Lung (tissue), 12 donors: ENCODE data around the gene PASK. TPM values are rescaled to one million over a fixed set of nuclear protein-coding genes. Genes with fewer than 3 reads are reported as not detected.
A peak's percentile ranks its signal among the peaks of the same experiment; 100 is the strongest.

Experiments
- ATAC-seq: fragments of 200-7000 bp; cut with Tn5 transposase; one replicate; pipeline ENCODE4 v1.9.1; 2020; ENCODE audit warnings: moderate number of reproducible peaks; ENCODE audit not compliant: insufficient read depth, low FRiP score
- DNase-seq, 3 donors: peaks; one replicate each; pipeline ENCODE4 v3.0.0-alpha.2; 2013 to 2017
- H3K27ac ChIP-seq, 2 donors: one replicate each; pipeline ENCODE4 v1.5.1; 2013; ENCODE audit warnings: mild to moderate bottlenecking in 2 of 2, moderate library complexity in 2 of 2, control low read depth in 1 of 2, inconsistent platforms in 1 of 2, low read depth in 1 of 2, low read length in 1 of 2
- H3K27me3 ChIP-seq, 3 donors: one replicate each; pipeline ENCODE4 v1.5.1; 2013; ENCODE audit warnings: low read length in 2 of 3; ENCODE audit not compliant: control insufficient read depth in 3 of 3, insufficient read depth in 3 of 3
- H3K36me3 ChIP-seq, 4 donors: one replicate each; pipeline ENCODE4 v1.5.1; 2013; ENCODE audit warnings: low read length in 4 of 4, mild to moderate bottlenecking in 1 of 4, moderate library complexity in 1 of 4; ENCODE audit not compliant: control insufficient read depth in 4 of 4, insufficient read depth in 4 of 4
- H3K4me1 ChIP-seq, 5 donors: one replicate each; pipeline ENCODE4 v1.5.1; 2013; ENCODE audit warnings: low read length in 5 of 5, mild to moderate bottlenecking in 2 of 5, moderate library complexity in 1 of 5; ENCODE audit not compliant: control insufficient read depth in 5 of 5, insufficient read depth in 5 of 5
- H3K4me3 ChIP-seq: one replicate; pipeline ENCODE4 v1.5.1; 2013; ENCODE audit warnings: mild to moderate bottlenecking, control low read depth, moderate library complexity
- H3K9ac ChIP-seq, 2 donors: one replicate each; pipeline ENCODE4 v1.5.1; 2013; ENCODE audit warnings: low read length in 2 of 2, control low read depth in 1 of 2; ENCODE audit not compliant: insufficient read depth in 1 of 2
- H3K9me3 ChIP-seq, 4 donors: one replicate each; pipeline ENCODE4 v1.5.1; 2013; ENCODE audit warnings: low read length in 3 of 4, mild to moderate bottlenecking in 1 of 4, moderate library complexity in 1 of 4; ENCODE audit not compliant: control insufficient read depth in 4 of 4, insufficient read depth in 3 of 4
- WGBS, 2 donors: extraction: QIAGEN DNeasy Blood & Tissue Kit; methylation state at CpG; one replicate each; pipeline ENCODE4 v1.1.7; 2013; 5-methylcytosine and 5-hydroxymethylcytosine counted together
- polyA plus RNA-seq, 2 donors: library from polyadenylated mRNA; stranded (reverse); fragments of 200-250 nt; gene quantifications; one replicate each; pipeline ENCODE4 v1.2.1, GENCODE V29; 2013
- total RNA-seq, 2 donors: library from RNA; depleted of rRNA in 1 of 2; stranded (reverse); fragments of >200 nt in 1 of 2; gene quantifications; one replicate each; pipeline ENCODE4 v1.2.1, GENCODE V29; 2014 to 2021
- TF ChIP-seq, protein P1 (sequence below): IDR thresholded peaks from 2 replicates; pipeline ENCODE4 v1.5.1; 2012; ENCODE audit warnings: mild to moderate bottlenecking; ENCODE audit errors: control extremely low read depth, extremely low read depth
- donor health status: control.
- donor health status: control.
- donor health status: Bipolar disorder and iron deficiency.
- donor health status: healthy.
- donor health status: DM: yes; HTN: yes; CAD: no.

The PASK gene
- total and polyA plus RNA-seq, 4 donors: 3.5 to 21.8 (median 13.2) TPM

DNA sequence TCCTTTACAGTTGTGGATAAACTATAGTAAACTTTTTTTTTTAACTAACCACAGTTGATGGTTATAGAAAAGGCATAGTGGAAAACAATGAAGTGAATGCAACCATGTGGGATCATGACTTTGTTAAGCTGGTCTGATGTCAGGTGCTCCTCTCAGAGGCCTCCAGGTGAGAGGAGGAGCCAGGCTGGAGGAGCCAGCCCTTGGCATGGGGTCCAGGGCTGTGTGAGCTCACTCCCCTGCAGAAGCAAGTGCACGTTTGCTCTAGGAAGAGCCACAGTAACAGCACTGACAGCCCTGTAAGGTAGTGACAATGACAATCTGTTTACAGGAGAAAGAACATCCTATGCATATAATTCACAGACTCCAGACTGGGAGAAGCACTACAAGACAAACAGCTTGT lies 6.7 kb upstream of the PASK start:
- WGBS, 2 donors: 68 to 85% methylated on average over 1 of the region's 1 CpG
- Histone ChIP-seq H3K9me3 (no peaks in the 10 kb centered on the region), H3K4me1 (peaks cover 0 to 11% (median 6%) of the 10 kb centered on the region in 5 donors), H3K27ac (no peak overlapping the region), H3K9ac (no peak overlapping the region), H3K4me3 (no peak overlapping the region), H3K27me3 (no peaks in the 10 kb centered on the region), H3K36me3 (peaks cover 6 to 45% (median 26%) of the 10 kb centered on the region in 4 donors)
- DNase-seq (no peak), ATAC-seq (no peak)
- TF ChIP-seq, protein P1, sequence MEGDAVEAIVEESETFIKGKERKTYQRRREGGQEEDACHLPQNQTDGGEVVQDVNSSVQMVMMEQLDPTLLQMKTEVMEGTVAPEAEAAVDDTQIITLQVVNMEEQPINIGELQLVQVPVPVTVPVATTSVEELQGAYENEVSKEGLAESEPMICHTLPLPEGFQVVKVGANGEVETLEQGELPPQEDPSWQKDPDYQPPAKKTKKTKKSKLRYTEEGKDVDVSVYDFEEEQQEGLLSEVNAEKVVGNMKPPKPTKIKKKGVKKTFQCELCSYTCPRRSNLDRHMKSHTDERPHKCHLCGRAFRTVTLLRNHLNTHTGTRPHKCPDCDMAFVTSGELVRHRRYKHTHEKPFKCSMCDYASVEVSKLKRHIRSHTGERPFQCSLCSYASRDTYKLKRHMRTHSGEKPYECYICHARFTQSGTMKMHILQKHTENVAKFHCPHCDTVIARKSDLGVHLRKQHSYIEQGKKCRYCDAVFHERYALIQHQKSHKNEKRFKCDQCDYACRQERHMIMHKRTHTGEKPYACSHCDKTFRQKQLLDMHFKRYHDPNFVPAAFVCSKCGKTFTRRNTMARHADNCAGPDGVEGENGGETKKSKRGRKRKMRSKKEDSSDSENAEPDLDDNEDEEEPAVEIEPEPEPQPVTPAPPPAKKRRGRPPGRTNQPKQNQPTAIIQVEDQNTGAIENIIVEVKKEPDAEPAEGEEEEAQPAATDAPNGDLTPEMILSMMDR: no peak

DNA sequence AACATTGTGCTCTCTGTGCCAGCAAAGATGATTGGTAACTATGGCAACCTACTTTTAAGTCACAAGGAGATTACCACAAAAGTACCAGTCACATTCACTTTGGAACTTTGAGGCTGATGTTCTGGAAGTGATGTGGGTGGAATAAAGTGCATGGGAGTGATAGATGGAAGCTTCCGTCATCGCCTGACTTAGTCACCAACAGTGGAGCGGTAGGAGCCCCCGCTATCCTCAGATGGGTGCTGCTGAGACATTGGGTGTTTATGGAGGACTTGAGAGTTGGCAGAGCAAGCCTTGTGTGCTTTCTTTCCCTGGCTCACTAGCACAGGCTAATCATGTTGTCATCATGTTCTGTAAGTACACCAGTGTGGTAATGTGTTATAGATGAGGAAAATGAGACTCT lies 5.6 kb upstream of the PASK start:
- H3K9me3 ChIP-seq: no peaks in the 10 kb centered on the region
- 88% methylated on average over 4 of the region's 4 CpGs for WGBS, 2 donors
- H3K9ac ChIP-seq: no peak overlapping the region
- H3K4me1 ChIP-seq: peaks cover 0 to 11% (median 6%) of the 10 kb centered on the region in 5 donors
- TF ChIP-seq, protein P1: no peak
- no peak overlapping the region for H3K27ac ChIP-seq
- peak in 1 of 3 donors; percentile 12 for DNase-seq
- H3K36me3 ChIP-seq: peaks cover 6 to 40% (median 22%) of the 10 kb centered on the region in 4 donors
- ATAC-seq: no peak
- H3K4me3 ChIP-seq: no peak overlapping the region
- no peaks in the 10 kb centered on the region for H3K27me3 ChIP-seq

DNA sequence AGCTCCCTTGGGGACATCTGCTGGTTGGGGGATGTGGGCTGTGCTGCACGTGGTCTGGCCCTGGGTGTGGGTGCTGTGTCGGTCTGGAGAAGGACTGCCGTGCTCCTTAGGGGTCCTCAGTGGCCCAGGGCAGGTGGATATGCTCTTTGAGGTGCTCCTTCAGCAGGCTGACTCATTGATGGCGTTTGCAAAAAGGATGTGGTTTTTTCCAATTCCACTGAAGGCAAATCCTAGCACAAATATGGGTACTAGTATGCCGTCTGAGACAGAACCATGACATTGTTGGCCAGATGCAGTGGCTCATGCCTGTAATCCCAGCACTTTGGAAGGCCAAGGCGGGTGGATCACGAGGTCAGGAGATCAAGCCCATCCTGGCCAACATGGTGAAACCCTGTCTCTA lies 4.3 kb upstream of the PASK start:
- Histone ChIP-seq H3K27ac (no peak overlapping the region), H3K9me3 (no peaks in the 10 kb centered on the region), H3K4me3 (no peak overlapping the region), H3K4me1 (peaks cover 0 to 16% (median 6%) of the 10 kb centered on the region in 5 donors), H3K27me3 (no peaks in the 10 kb centered on the region), H3K9ac (no peak overlapping the region), H3K36me3 (peaks cover 6 to 33% (median 13%) of the 10 kb centered on the region in 4 donors)
- ATAC-seq (no peak), DNase-seq (no peak)
- 80 to 90% methylated on average over 7 of the region's 7 CpGs for WGBS, 2 donors
- TF ChIP-seq, protein P1: no peak

DNA sequence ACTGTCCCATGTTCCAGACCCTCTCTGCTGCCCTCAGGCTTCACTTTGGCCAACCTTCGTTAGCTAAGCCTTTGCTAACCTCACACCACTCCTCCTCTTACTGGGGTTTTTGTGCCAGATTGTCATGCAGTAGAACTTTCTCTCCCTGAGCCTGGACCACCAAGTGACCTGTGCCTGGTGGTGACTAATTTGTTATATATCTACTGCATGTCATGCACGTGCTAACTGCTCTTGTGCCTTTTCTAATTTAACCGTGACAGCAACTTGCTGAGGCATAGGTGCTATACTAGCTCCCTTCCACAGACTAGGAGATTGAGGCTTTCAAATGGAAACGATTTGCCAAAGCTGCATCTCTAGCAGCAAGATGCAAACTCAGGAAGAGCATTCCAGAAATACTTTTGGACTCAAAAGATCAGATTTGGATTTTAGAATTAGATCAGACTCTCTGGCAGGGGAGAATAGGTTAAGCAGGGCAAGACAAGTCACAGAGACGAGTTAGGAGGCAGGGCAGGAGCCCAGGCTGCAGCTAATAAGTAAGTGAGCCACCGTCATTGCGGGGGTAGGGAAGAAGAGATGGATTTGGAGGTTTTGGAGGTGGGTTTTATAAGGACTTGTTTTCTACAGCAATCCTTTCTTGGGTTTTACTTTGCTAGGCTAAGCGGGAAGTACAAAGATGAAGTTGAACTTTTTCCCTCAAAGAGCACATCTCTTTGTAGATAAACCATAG lies 2.8 kb upstream of the PASK start:
- peak overlapping the region in 1 of 2 donors; percentile 20 for H3K27ac ChIP-seq
- peaks cover 0 to 18% (median 5%) of the 10 kb centered on the region in 4 donors for H3K36me3 ChIP-seq
- no peak for DNase-seq
- no peaks in the 10 kb centered on the region for H3K27me3 ChIP-seq
- 76 to 88% methylated on average over 8 of the region's 8 CpGs for WGBS, 2 donors
- TF ChIP-seq, protein P1: no peak
- H3K4me1 ChIP-seq: peaks cover 0 to 25% (median 6%) of the 10 kb centered on the region in 5 donors
- H3K4me3 ChIP-seq: no peak overlapping the region
- H3K9me3 ChIP-seq: no peaks in the 10 kb centered on the region
- no peak overlapping the region for H3K9ac ChIP-seq
- ATAC-seq: no peak
